Inflammatory macrophage treated with lipopolysaccharide for 1 hour (primary cell): ENCODE results near the gene IER5L.
"Not testable (repeated sequence)": the region's sequence is repeated elsewhere in the genome, so short reads cannot be mapped to it uniquely, and the experiment has no call there.

Source experiments
- DNase-seq, 2 donors: peaks; one replicate each; pipeline ENCODE4 v3.0.0-alpha.2; 2020 to 2022

Gene IER5L

DNA sequence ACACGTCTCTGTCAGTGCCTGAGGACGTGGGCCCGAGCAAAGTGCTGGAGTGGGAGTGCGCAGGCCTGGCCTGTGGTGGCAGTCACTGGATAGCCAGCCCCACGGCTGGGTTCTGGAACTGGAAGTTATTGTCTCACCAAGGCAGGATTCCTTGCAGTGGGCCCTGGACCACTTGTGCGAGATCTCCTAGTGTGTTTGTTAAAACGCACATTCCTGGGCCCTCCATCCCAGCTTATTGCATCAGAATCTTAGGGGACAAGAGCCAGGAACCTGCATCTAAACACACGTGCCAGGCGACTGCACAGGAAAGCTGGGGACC, 40.0 kb downstream of the IER5L start:
- DNase-seq = no peak

GRCh38 chr9:129137292-129138143, 40.5 kb downstream of the IER5L start:
- DNase-seq = no peak

DNA sequence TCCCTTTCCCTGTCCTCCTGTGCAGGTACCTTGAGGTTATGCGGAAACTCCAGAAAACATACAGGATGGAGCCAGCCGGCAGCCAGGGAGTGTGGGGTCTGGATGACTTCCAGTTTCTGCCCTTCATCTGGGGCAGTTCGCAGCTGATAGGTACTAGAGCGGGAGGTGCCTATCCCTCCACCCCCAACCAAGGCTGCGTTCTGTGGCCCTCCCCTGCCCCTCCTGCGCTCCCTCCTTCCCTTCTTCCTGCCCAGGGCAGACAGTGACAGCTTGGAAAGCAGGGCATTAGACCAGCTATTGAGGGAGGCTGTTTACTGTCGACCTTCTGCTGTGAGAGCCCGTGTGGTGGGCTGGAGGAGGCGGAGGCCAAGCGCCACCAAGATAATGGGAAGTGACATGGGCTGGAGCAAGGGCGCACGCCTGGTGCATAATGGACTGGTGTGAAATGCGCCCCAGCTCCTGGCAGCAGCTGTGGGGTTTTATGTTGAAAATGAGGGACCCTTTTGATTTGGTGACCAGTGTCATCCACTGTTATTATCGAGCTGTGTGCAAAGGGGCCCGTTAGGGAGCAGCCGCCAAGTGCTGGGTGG, 41.5 kb downstream of the IER5L start:
- DNase-seq = no peak

DNA sequence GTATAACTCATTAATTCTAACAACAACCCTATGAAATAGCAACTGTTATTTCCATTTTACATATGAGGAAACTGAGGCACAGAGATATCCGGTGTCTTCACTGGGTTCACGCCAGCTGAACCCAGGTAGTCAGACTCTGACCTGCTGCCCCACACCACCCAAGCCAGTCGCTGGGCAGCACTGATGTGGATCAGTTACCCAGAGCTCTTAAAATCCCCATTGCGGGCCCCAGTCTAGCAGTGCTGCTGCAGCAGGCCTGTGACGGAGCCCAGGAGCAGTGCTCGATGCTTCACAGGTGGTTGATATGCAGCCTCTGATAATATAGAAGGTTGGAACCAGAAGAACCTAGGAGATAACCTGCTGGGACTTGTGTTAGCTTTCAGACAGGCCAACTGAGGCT, 42.6 kb downstream of the IER5L start:
- DNase-seq = no peak

DNA sequence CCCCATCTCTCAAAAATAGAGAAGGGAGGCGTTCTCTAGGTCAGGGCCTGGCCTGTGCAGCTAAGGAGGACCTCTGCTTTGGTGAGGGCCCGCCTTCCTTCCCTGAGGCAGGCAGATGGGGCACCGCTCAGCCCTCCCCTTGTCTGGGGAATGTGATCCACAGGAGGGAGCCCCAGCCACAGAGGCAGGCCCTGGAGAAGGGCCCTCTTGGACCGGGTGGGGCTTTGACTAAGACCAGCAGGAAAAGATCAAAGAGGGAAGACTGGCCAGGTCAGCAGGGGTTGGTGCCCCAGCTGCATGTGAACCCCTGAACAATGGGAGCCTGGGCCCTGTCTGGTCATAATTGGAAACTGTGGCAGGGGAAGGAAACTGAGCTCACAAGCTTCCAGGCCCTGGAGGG, 45.0 kb downstream of the IER5L start:
- no peak for DNase-seq

DNA sequence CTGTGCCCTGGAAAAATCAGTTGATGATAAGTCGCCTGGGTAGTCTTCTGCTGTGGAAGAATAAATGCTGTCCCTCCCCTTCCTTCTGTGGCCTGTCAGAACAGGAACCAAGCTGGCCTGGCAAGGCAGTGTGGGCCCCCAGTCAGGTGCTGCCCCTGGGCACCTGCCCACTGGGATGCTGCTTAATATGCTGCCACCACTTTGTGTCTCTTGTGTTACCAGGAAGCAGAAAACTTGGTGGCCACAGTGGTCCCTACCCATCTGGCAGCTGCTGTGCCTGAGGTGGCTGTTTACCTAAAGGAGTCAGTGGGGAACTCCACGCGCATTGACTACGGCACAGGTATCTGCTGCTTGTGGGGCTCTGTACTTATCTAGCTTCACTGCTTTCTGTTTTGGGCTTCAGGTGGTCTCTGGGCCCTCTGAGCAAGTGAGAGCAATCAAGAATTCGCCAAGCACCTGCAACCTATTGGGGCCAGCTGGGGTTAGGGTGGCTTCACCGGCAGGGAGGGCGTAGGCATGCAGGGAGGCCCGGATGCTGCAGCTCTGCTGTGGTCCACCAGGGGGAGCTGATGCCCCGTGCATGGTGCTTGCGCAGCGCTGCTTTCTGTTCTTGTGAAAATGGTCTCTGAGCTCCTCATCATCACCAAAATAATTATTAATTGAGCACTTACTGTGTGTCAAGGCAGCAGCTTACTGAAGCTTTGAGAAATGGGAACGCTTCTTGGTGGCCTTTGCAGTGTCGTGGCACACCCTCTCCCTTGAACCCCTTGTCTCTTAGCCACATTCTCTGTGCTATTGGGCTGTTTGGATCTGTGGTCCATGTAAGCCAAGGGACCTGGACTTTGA, 46.5 kb downstream of the IER5L start:
- peak; percentile 47 to 91 for DNase-seq

GRCh38 chr9:129130791-129131190, 47.3 kb downstream of the IER5L start:
- no peak for DNase-seq

DNA sequence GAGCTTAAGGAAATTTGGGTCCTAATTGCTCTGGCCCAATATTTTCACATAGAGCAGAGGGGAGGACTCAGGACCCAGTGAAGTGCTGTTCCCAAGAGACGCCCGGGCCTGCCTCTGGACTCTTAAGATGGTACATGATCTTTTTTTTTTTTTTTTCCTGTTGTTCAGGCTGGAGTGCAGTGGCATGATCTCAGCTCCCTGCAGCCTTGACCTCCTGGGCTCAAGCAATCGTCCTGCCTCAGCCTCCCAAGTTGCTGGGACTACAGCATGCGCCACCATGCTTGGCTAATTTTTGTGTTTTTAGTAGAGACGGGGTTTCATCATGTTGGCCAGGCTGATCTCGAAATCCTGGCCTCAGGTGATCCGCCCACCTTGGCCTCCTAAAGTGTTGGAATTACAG, 47.8 kb downstream of the IER5L start:
- DNase-seq = not testable (repeated sequence)

GRCh38 chr9:129128689-129129088, 49.4 kb downstream of the IER5L start:
- no peak for DNase-seq

DNA sequence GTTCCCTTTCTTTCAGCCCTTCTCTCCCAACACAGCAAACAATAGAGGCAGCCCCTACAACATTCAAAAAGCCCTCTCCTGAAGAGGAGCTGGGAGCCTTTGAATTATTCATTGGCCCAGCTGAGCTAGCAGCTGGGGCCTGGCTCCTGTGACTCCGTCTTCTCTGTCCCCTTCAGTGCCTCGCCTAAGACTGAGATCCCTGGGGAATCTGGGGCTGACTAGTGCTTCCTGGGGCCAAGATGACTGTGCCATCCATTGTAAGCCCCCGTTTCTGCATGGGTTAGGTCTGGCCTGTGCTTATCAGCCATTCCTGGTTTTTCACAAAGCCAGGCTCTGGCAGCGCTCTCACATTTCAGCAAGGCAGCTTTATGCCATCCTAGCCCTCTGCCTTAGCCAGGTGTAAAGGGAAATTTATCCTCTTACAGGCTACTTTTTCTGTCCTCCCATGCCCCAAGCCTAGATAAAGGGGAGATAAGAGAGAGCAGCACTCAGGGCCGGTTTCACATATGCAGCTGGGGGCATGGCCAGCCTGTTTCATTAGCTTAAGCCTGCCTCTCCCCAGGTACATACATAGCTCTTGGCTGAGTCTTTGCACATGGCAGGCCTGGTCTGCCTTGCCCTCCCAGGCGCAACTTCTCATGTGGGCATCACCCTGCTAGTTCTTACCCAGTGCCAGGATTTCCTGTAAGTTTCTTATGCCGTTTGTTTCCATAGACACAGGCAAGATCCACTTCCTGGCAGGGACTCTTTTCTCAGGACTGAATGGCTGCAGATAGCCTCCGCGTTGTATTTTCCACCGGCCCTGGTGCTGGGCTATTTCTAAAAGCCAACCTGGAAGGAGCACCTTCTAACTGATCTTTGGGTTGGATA, 51.1 kb downstream of the IER5L start:
- DNase-seq = no peak
